Kidney (tissue), 14 donors: Measurements from ENCODE around the gene CHRNB2. TPM values are rescaled to one million over a fixed set of nuclear protein-coding genes. Genes with fewer than 3 reads are reported as not detected.
A peak's percentile ranks its signal among the peaks of the same experiment; 100 is the strongest.

Experiments
- DNase-seq, 5 donors: peaks; one replicate each; pipeline ENCODE4 v3.0.0-alpha.2; 2013 to 2020
- FAIRE-seq: peaks from 2 replicates; lab custom pipeline; 2012; peaks lifted over from hg19 to GRCh38; lab: Jason Lieb, UNC
- H3K27ac ChIP-seq, 2 donors: one replicate each; pipeline ENCODE4 v1.7.0; 2013; ENCODE audit warnings: low read depth in 2 of 2, low read length in 2 of 2, inconsistent platforms in 1 of 2
- H3K27me3 ChIP-seq: one replicate; pipeline ENCODE4 v1.7.1; 2013; ENCODE audit warnings: low read length, inconsistent platforms; ENCODE audit not compliant: control insufficient read depth, insufficient read depth
- H3K36me3 ChIP-seq, 3 donors: one replicate each; pipeline versions ENCODE4 v1.7.0 to v1.7.1; 2013; ENCODE audit warnings: low read length in 3 of 3, control low read depth in 1 of 3, inconsistent platforms in 1 of 3; ENCODE audit not compliant: insufficient read depth in 3 of 3, control insufficient read depth in 2 of 3
- H3K4me1 ChIP-seq, 3 donors: one replicate each; pipeline versions ENCODE4 v1.7.0 to v1.7.1; 2013; ENCODE audit warnings: low read length in 3 of 3, inconsistent platforms in 1 of 3, low read depth in 1 of 3; ENCODE audit not compliant: control insufficient read depth in 2 of 3, insufficient read depth in 2 of 3
- H3K4me3 ChIP-seq, 3 donors: one replicate each; pipeline versions ENCODE4 v1.7.0 to v1.8.1; 2013; ENCODE audit warnings: low read length in 3 of 3, control low read depth in 1 of 3, inconsistent platforms in 1 of 3
- H3K9ac ChIP-seq, 3 donors: one replicate each; pipeline versions ENCODE4 v1.7.0 to v1.7.1; 2013; ENCODE audit warnings: low read length in 3 of 3, control low read depth in 1 of 3, inconsistent platforms in 1 of 3
- H3K9me3 ChIP-seq, 3 donors: one replicate each; pipeline versions ENCODE4 v1.7.0 to v1.7.1; 2013; ENCODE audit warnings: low read length in 3 of 3, control low read depth in 1 of 3, inconsistent platforms in 1 of 3; ENCODE audit not compliant: control insufficient read depth in 2 of 3, insufficient read depth in 1 of 3
- CTCF ChIP-seq: IDR thresholded peaks from 3 replicates; pipeline ENCODE4 v1.5.1; 2012; ENCODE audit warnings: mild to moderate bottlenecking, moderate library complexity, borderline replicate concordance; ENCODE audit not compliant: insufficient read depth; ENCODE audit errors: extremely low read depth
- intact Hi-C: fragments of 100-400 bp; cut with DNase I; formaldehyde crosslinking; loops from one replicate; pipeline ENCODE4 v1.11.1; 2022
- polyA plus RNA-seq: library from polyadenylated mRNA; stranded (reverse); fragments of 350-450 nt; fragmentation: Illumina TruSeq; extraction: RNeasy Lipid Tissue Mini Kit (QIAGEN cat#74804); gene quantifications from one replicate; pipeline ENCODE4 v1.2.3, GENCODE V29; 2014; ENCODE audit warnings: low read depth, low replicate concordance; ENCODE audit not compliant: insufficient read depth
- total RNA-seq: library from RNA; stranded (reverse); fragmentation: NEBNext Ultra II Directional; extraction: Animal tissue kit (Norgen Biotek cat#: 25700); gene quantifications from one replicate; pipeline ENCODE4 v1.2.1, GENCODE V29; 2021
- donor health status: control.
- donor health status: control.
- donor health status: control.
- donor health status: control.
- donor health status: control.
- donor health status: DM: yes; HTN: yes; CAD: no.
- donor health status: Normal renal cell carcinoma (clear cell type).

The CHRNB2 gene
- total and polyA plus RNA-seq, 2 donors from 2014 or later, result 0.60 TPM; not detected in 1

GRCh38 chr1:154533952-154534844, 33.4 kb upstream of the CHRNB2 start:
- Histone ChIP-seq H3K9ac (no peak overlapping the region), H3K4me3 (no peak overlapping the region), H3K9me3 (no peaks in the 10 kb centered on the region), H3K4me1 (no peaks in the 10 kb centered on the region), H3K27me3 (no peaks in the 10 kb centered on the region), H3K27ac (no peak overlapping the region), H3K36me3 (no peaks in the 10 kb centered on the region)
- intact Hi-C loops, result no loop called here
- peak in 4 of 5 donors; percentile 33 to 47 (median 42) for DNase-seq
- peak; percentile 53 for TF ChIP-seq CTCF
- no peak for FAIRE-seq

- TF ChIP-seq CTCF, result no peak
- H3K27me3 ChIP-seq, result no peaks in the 10 kb centered on the region
- FAIRE-seq, result no peak
These were observed 31.0 kb upstream of the CHRNB2 start for GRCh38 chr1:154536570-154536969.

DNA sequence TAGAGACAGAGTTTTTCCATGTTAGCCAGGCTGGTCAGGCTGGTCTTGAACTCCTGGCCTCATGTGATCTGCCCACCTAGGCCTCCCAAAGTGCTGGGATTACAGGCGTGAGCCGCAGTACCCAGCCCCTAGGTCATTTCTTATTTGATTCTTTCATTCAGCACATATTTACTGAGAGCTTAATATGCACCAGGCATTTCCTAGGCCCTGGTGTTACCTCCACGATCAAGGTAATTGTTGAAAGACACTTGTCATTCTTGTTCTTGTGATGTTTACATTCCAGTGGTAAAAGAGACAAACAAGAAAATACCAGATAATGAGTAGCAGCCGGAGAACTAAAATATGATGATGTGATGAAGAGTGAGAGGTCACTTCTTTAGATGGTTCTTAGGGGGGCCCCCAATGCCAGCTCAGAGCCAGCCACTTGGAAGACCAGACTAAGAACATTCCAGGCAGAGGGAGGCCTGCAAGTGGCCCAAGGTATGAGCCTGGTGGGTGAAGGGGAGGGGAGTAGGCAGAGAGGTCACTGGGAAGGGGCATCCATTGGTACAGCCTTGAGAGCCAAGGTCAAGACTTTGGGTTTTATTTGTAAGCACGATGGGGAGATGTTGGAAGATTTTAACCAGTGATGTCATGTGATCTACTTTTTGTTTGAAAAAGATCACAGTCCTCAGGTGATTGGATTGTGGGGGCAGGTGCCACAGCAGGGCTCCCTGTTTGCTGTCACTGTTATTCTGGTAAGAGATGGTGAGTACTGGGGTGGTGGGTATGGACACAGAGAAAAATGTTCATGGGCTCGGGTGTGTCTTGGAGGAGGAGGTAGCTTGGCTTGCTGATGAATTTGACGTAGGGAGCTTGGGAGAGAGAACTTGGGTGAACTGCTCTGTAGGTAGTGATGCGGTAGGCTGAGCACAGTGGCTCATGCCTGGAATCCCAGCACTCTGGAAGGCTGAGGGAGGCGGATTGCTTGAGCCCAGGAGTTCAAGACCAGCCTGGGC, 27.8 kb upstream of the CHRNB2 start:
- no peak for TF ChIP-seq CTCF

More at GRCh38 chr1:154536570-154536969, 31.0 kb upstream of the CHRNB2 start:
- intact Hi-C loops, result no loop called here
- Histone ChIP-seq H3K9ac (no peak overlapping the region), H3K4me3 (no peak overlapping the region), H3K4me1 (no peaks in the 10 kb centered on the region), H3K9me3 (no peaks in the 10 kb centered on the region), H3K36me3 (no peaks in the 10 kb centered on the region), H3K27ac (no peak overlapping the region)
- no peak for DNase-seq

More for the DNA sequence above, 27.8 kb upstream of the CHRNB2 start:
- no peak overlapping the region for H3K9ac ChIP-seq
- FAIRE-seq, result no peak
- H3K36me3 ChIP-seq, result no peaks in the 10 kb centered on the region
- DNase-seq, result no peak
- H3K4me3 ChIP-seq, result no peak overlapping the region
- H3K27ac ChIP-seq, result no peak overlapping the region
- intact Hi-C loops, result no loop called here
- no peaks in the 10 kb centered on the region for H3K4me1 ChIP-seq
- no peaks in the 10 kb centered on the region for H3K27me3 ChIP-seq
- H3K9me3 ChIP-seq, result no peaks in the 10 kb centered on the region
